Kidney (tissue), 14 donors: ENCODE results near the gene GPR65. TPM values are rescaled to one million over a fixed set of nuclear protein-coding genes. Genes with fewer than 3 reads are reported as not detected.

ENCODE experiments used
- DNase-seq, 5 donors: peaks; one replicate each; pipeline ENCODE4 v3.0.0-alpha.2; 2013 to 2020
- FAIRE-seq: peaks from 2 replicates; lab custom pipeline; 2012; peaks lifted over from hg19 to GRCh38; lab: Jason Lieb, UNC
- H3K27ac ChIP-seq, 2 donors: one replicate each; pipeline ENCODE4 v1.7.0; 2013; ENCODE audit warnings: low read depth in 2 of 2, low read length in 2 of 2, inconsistent platforms in 1 of 2
- H3K27me3 ChIP-seq: one replicate; pipeline ENCODE4 v1.7.1; 2013; ENCODE audit warnings: low read length, inconsistent platforms; ENCODE audit not compliant: control insufficient read depth, insufficient read depth
- H3K36me3 ChIP-seq, 3 donors: one replicate each; pipeline versions ENCODE4 v1.7.0 to v1.7.1; 2013; ENCODE audit warnings: low read length in 3 of 3, control low read depth in 1 of 3, inconsistent platforms in 1 of 3; ENCODE audit not compliant: insufficient read depth in 3 of 3, control insufficient read depth in 2 of 3
- H3K4me1 ChIP-seq, 3 donors: one replicate each; pipeline versions ENCODE4 v1.7.0 to v1.7.1; 2013; ENCODE audit warnings: low read length in 3 of 3, inconsistent platforms in 1 of 3, low read depth in 1 of 3; ENCODE audit not compliant: control insufficient read depth in 2 of 3, insufficient read depth in 2 of 3
- H3K4me3 ChIP-seq, 3 donors: one replicate each; pipeline versions ENCODE4 v1.7.0 to v1.8.1; 2013; ENCODE audit warnings: low read length in 3 of 3, control low read depth in 1 of 3, inconsistent platforms in 1 of 3
- H3K9ac ChIP-seq, 3 donors: one replicate each; pipeline versions ENCODE4 v1.7.0 to v1.7.1; 2013; ENCODE audit warnings: low read length in 3 of 3, control low read depth in 1 of 3, inconsistent platforms in 1 of 3
- H3K9me3 ChIP-seq, 3 donors: one replicate each; pipeline versions ENCODE4 v1.7.0 to v1.7.1; 2013; ENCODE audit warnings: low read length in 3 of 3, control low read depth in 1 of 3, inconsistent platforms in 1 of 3; ENCODE audit not compliant: control insufficient read depth in 2 of 3, insufficient read depth in 1 of 3
- intact Hi-C: fragments of 100-400 bp; cut with DNase I; formaldehyde crosslinking; loops from one replicate; pipeline ENCODE4 v1.11.1; 2022
- polyA plus RNA-seq: library from polyadenylated mRNA; stranded (reverse); fragments of 350-450 nt; fragmentation: Illumina TruSeq; extraction: RNeasy Lipid Tissue Mini Kit (QIAGEN cat#74804); gene quantifications from one replicate; pipeline ENCODE4 v1.2.3, GENCODE V29; 2014; ENCODE audit warnings: low read depth, low replicate concordance; ENCODE audit not compliant: insufficient read depth
- total RNA-seq: library from RNA; stranded (reverse); fragmentation: NEBNext Ultra II Directional; extraction: Animal tissue kit (Norgen Biotek cat#: 25700); gene quantifications from one replicate; pipeline ENCODE4 v1.2.1, GENCODE V29; 2021
- TF ChIP-seq, protein P1 (sequence below): IDR thresholded peaks from 3 replicates; pipeline ENCODE4 v1.5.1; 2012; ENCODE audit warnings: mild to moderate bottlenecking, moderate library complexity, borderline replicate concordance; ENCODE audit not compliant: insufficient read depth; ENCODE audit errors: extremely low read depth
- donor health status: control.
- donor health status: control.
- donor health status: control.
- donor health status: control.
- donor health status: control.
- donor health status: DM: yes; HTN: yes; CAD: no.
- donor health status: Normal renal cell carcinoma (clear cell type).

GPR65 gene
- total and polyA plus RNA-seq, 2 donors from 2014 or later, result 0.62 to 3.8 TPM

- intact Hi-C loops, result no loop called here
- no peak overlapping the region for H3K4me3 ChIP-seq
- no peaks in the 10 kb centered on the region for H3K36me3 ChIP-seq
- DNase-seq (no peak), FAIRE-seq (no peak)
- TF ChIP-seq, protein P1, sequence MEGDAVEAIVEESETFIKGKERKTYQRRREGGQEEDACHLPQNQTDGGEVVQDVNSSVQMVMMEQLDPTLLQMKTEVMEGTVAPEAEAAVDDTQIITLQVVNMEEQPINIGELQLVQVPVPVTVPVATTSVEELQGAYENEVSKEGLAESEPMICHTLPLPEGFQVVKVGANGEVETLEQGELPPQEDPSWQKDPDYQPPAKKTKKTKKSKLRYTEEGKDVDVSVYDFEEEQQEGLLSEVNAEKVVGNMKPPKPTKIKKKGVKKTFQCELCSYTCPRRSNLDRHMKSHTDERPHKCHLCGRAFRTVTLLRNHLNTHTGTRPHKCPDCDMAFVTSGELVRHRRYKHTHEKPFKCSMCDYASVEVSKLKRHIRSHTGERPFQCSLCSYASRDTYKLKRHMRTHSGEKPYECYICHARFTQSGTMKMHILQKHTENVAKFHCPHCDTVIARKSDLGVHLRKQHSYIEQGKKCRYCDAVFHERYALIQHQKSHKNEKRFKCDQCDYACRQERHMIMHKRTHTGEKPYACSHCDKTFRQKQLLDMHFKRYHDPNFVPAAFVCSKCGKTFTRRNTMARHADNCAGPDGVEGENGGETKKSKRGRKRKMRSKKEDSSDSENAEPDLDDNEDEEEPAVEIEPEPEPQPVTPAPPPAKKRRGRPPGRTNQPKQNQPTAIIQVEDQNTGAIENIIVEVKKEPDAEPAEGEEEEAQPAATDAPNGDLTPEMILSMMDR, result no peak
- no peaks in the 10 kb centered on the region for H3K4me1 ChIP-seq
- no peaks in the 10 kb centered on the region for H3K9me3 ChIP-seq
- no peaks in the 10 kb centered on the region for H3K27me3 ChIP-seq
- H3K9ac ChIP-seq, result no peak overlapping the region
- H3K27ac ChIP-seq, result no peak overlapping the region
Measured at GRCh38 chr14:88007608-88008007, 2.7 kb downstream of the GPR65 start.

DNA sequence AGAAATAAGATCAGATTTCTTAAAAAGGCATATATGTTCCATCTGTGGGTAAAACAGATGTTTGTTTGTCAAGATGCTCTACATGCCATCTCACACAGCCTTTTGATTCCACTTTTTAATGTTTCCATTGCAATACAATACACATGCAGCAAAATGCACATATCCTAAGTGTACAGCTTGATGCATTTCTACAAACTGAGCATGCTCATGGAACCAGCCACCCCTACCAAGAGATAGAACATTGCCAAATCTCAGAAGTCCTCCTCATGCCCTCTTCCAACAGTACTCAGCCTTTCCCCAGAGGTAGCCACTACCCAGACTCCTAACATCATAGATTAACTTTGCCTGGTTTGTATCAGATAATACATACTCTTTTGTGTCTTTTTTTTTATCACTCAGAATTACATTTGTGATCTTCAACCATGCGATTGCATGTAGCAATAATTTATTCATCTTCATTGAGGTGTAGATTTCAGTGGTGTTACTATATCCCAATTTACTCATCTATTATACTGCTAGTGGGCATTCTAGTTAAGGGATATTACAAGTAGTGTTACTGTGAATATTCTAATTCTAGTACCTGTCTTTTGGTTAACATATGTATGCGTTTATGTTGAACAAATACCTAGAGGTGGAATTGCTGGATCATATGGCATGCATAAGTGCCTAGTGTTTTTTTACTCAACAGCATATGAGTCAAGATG lies 3.3 kb downstream of the GPR65 start:
- H3K9ac ChIP-seq, result no peak overlapping the region
- intact Hi-C loops, result no loop called here
- H3K9me3 ChIP-seq, result no peaks in the 10 kb centered on the region
- no peaks in the 10 kb centered on the region for H3K4me1 ChIP-seq
- H3K27ac ChIP-seq, result no peak overlapping the region
- H3K27me3 ChIP-seq, result no peaks in the 10 kb centered on the region
- no peaks in the 10 kb centered on the region for H3K36me3 ChIP-seq
- no peak overlapping the region for H3K4me3 ChIP-seq
- FAIRE-seq, result no peak
- TF ChIP-seq, protein P1, result no peak
- no peak for DNase-seq

DNA sequence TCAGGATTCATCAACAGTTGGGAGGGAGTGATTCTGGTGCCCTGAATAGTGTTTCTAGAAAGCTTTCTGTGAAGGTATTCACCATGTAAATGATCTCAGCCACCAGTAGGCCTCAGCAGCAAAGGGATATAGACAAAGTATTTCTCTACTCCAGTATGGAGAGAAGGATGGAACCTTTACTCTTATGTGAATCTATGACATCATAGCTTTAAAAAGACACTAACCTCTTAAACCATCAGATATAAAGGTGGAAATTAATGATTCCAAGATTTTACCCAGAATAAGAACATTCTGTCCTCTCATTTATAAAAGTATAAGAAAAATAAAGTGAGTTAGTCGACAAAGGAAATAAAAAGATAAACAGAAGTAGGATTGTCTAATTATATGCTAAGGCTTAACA lies 4.6 kb downstream of the GPR65 start:
- no peaks in the 10 kb centered on the region for H3K27me3 ChIP-seq
- H3K9ac ChIP-seq, result no peak overlapping the region
- intact Hi-C loops, result no loop called here
- H3K9me3 ChIP-seq, result no peaks in the 10 kb centered on the region
- TF ChIP-seq, protein P1, result no peak
- H3K4me1 ChIP-seq, result no peaks in the 10 kb centered on the region
- no peak for DNase-seq
- no peaks in the 10 kb centered on the region for H3K36me3 ChIP-seq
- no peak overlapping the region for H3K27ac ChIP-seq
- no peak overlapping the region for H3K4me3 ChIP-seq
- no peak for FAIRE-seq
